Stimulated activated CD4-positive, alpha-beta T cell treated with anti-CD3 and anti-CD28 coated beads, TNF-alpha, amount 100 ng/mL, for 24 hours (primary cell): ENCODE measurements around the gene TBX10.
"Not testable (repeated sequence)": the region's sequence is repeated elsewhere in the genome, so short reads cannot be mapped to it uniquely, and the experiment has no call there.

Experiments
- DNase-seq, 3 experiments: peaks; one replicate each; pipeline ENCODE4 v3.0.0-alpha.2; 2020; ENCODE audit warnings: low read depth in 3 of 3

Gene TBX10

GRCh38 chr11:67632175-67632981 lies 7.2 kb downstream of the TBX10 start:
- no peak for DNase-seq

- no peak for DNase-seq
Measured at GRCh38 chr11:67631853-67632174, 7.7 kb downstream of the TBX10 start.

- no peak for DNase-seq
Measured at GRCh38 chr11:67631411-67631810, 8.2 kb downstream of the TBX10 start.

DNA sequence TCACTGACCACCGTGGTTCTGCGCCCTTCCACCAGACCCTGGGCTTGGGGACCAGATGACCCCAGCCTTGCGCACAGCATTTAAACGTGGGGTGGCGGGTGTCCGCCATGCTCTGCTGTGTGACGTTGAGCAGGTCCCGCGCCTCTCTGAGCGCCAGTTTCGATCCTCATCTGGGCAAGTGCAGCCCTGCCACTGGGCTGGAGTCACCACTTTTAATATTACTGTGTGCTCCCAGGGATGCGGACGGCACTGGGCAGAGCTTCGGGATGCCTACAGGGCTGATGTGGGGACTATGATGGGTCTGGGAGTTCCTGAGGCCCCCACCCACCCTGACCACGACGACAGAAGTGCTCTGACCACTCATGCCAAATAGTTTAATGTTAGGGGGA lies 8.6 kb downstream of the TBX10 start:
- DNase-seq: no peak

DNA sequence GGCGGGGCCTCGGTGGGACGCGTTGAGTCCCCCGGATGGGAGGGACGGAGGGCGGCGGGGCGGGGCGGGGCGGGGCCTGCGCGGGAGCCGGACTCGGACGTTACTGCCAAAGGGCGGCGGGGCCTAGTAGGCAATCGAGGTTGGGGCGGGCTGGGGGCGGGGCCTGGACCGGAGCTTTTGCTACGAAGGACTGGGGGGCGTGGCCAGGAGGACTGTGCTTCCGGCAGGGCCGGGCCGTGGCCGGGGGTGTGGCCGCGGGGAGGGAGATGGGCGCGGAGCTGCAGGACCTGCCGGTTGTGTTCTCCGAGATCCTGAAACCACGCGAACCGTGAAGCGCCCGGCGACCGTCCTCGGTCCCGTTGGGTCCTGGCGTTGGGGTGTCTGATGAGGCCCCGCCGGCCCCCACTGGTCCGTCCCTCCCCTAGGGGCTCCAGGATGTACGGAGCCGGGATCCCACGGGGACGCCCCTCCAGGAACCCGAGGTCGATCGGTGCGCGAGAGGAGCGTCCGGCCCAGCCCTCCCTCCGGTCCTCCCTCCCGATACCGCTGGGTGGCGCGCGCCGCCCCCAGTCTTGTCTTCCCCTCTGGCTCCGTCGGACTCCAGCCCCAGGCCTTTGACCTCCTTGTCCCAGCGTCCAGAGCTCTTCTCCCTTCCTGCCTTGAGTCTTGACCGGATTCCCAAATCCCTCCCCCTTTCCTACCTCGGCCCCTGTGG lies 9.2 kb downstream of the TBX10 start:
- DNase-seq: peak; percentile 90 to 98 (median 90)

DNA sequence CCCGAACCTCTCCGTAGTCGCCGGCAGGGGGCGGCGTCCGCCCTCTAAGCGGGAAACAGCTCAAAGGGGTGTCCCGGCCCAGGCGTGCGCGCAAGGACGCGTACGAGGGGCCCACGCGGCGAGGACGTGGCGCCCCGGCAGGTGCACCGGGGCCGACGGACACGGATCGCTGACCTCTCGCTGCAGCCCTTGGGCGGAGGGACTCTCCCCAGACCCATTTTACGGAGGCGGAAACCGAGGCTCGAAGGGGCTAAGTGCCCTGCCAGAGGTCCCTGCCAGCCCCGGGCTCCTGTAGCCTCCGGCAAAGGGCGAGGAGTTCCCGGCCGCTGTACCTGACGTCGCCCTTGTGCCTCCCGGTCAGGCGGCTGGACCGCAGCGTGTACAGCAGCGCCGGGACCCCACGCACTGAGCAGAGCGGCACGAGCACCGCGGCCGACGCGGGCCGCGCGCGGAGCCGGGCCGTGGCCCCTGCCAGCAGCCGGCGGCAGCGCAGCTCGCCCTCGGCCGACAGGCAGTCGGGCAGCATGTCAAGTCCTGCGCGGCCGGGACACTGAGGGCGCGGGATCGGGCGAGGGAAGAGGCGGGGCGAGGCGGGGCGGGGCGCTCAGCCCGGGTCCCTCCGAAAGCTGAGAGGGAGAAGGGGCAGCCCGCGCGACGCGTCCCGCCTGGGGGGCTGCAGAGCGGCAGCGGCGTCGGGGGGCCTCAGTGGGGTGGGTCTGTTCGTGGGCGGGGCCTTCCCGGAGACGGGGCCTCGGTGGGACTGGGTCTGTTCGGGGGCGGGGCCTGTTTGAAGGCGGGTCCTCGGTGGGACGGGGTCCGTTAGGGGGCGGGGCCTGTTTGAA lies 10.0 kb downstream of the TBX10 start, which contains the start of gene NUDT8:
NUDT8 (minus strand) TSS at position 552 of the 842 bp plus-strand sequence; CDS start at position 526, 26 bp downstream.
- DNase-seq: peak; percentile 80 to 88 (median 81)

DNA sequence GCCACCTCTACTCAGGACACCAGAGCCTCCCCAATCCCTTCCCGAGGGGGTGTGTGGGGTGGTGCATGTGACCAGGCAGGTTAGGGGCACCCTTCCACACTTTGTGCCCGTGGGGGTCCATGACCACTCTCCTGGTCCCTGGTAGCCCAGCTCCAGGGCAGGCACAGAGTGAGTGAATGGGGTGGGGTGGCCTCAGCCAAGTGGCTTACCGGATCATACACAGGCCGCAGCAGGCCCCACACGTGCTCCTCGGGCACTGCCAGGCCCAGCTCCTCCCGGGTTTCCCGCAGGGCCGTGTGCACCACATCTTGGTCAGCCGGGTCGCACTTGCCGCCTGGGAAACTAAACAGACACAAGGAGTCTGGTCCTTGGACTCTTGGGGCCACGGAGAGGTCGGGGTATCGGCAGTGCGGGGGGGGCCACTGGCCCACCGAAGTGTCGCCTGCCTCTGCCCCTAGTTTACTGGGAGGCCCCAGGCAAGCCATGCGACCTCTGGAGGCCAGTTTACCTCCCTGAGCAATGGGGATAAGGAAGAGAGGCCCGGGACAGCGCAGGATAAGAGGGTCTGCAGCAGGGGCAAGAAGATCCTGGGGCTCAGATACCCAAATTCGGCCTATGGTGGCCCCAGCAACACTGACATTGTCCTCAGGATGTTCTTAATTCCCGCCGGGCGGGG lies 10.7 kb downstream of the TBX10 start:
- DNase-seq: no peak

DNA sequence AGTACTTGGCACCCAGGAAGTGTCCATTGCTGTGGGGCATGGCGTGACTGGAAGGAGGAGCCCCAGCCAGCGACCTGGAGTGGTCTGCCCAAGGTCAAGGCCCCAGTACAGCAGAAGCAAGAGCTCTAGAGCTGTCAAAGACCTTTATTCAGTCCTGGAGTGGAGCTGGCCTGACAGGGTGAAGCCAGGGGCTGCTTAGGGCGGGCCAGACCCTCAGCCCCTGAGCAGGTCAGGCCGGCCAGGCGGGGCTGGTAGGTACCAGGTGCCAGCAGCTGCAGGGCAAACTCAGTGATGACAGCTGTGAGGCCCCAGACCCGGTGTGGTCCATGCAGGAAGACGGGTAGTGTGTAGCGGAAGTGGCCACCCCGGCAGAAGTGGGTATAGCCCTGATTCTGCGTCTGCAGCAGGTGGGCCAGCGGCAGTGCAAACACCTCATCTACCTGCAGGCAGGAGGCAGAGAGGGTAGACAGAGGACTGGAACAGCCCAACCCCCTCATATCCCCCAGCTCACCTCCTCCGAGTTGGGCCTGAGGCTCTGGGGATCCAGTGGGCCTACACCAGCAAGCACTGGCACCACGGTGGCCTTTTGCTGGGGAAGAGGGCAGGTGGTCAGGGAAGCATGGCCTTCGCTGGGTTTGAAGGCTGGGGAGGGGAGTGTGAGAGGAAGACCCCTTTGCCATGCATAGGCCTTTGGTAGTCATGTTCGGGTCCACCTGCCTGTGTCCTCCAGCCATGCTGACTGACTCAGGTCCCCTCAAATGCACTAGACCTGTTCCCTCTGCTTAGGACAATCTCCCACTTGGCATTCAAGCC lies 11.5 kb downstream of the TBX10 start:
- DNase-seq: no peak

- no peak for DNase-seq
Measured at GRCh38 chr11:67627441-67627811, 12.1 kb downstream of the TBX10 start.

DNA sequence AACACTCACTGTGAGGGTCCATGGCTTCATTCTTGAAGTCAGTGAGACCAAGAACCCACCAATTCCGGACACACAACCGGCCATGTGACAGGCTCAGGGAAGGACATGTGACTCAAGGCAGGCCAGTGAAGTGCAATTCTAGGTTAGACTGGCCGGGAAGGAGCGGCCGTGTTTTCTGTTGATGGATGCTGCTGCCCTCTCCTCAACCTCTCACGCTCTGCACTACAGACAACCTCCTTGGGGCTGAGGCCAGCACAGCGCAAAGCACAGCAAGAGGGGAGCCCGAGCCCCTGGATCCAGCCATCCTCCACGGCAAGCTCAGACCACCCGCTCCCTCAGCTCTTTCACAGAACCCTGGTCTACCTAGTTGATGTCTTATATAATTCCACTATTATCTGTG lies 12.6 kb downstream of the TBX10 start:
- DNase-seq: no peak

DNA sequence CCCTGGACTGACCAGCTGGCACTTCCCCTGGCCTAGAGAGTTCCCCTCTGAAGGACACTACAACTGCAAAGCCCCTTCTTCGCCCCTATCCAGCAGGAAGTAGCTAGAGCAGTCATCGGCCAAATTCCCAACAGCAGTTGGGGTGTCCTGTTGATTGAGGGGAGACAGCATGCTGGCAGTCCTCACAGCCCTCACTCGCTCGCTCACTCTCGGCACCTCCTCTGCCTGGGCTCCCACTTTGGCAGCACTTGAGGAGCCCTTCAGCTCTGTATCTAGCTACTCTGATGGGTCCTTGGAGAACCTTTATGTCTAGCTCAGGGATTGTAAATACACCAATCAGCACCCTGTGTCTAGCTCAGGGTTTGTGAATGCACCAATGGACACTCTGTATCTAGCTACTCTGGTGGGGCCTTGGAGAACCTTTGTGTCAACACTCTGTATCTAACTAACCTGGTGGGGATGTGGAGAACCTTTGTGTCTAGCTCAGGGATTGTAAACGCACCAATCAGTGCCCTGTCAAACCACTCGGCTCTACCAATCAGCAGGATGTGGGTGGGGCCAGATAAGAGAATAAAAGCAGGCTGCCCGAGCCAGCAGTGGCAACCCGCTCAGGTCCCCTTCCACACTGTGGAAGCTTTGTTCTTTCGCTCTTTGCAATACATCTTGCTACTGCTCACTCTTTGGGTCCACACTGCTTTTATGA lies 13.3 kb downstream of the TBX10 start:
- DNase-seq: not testable (repeated sequence)

- DNase-seq: not testable (repeated sequence)
Measured at GRCh38 chr11:67623795-67624194, 15.8 kb downstream of the TBX10 start.

- not testable (repeated sequence) for DNase-seq
Measured at GRCh38 chr11:67622905-67623304, 16.7 kb downstream of the TBX10 start.

GRCh38 chr11:67621928-67622327 lies 17.6 kb downstream of the TBX10 start:
- DNase-seq: not testable (repeated sequence)

GRCh38 chr11:67620621-67621020 lies 18.9 kb downstream of the TBX10 start:
- not testable (repeated sequence) for DNase-seq

- not testable (repeated sequence) for DNase-seq
Measured at GRCh38 chr11:67619683-67620618, 19.6 kb downstream of the TBX10 start.

- DNase-seq: not testable (repeated sequence)
Measured at GRCh38 chr11:67618901-67619659, 20.5 kb downstream of the TBX10 start.

- DNase-seq: no peak
Measured at GRCh38 chr11:67617243-67617953, 22.2 kb downstream of the TBX10 start.
